Measurements from ENCODE around the gene CAPN5. TPM values are rescaled to one million over a fixed set of nuclear protein-coding genes. Genes with fewer than 3 reads are reported as not detected.

The CAPN5 gene
- total and polyA plus RNA-seq, 2 experiments from 2014 or later, result 10.2 to 32.2 TPM

GRCh38 chr11:77040401-77040777 is 26.4 kb upstream of the CAPN5 start (continued):
- TF ChIP-seq EZH2phosphoT487 (IDR thresholded peaks at IDR 0.05; ENCODE audit: unreplicated experiment), result no peak

GRCh38 chr11:77040889-77041288 is 25.9 kb upstream of the CAPN5 start:
- no peak for DNase-seq (ENCODE audit: low spot score)
- Mint-ChIP-seq H3K36me3 (ENCODE audit: low read depth) (peaks cover 8% of the 10 kb centered on the region), H3K27ac (no peak overlapping the region), H3K9me3 (peaks cover 24% of the 10 kb centered on the region), H3K27me3 (ENCODE audit: insufficient read depth, low read depth, poor library complexity) (peaks cover 52% of the 10 kb centered on the region), H3K4me3 (no peak overlapping the region; the same call in 2 of the 3 replicates), H3K4me1 (peaks cover 6% of the 10 kb centered on the region; the same call in 2 of the 3 replicates)
- Histone ChIP-seq H3K4me1 (ENCODE audit: insufficient read depth) (0 out of 2 replicates have a peak, but pooled peaks cover 3% of the 10 kb centered on the region), H3K4me2 (no peak overlapping the region), H3F3A (replicated peaks; ENCODE audit: low read depth) (no peaks in the 10 kb centered on the region), H3K79me2 (replicated peaks; ENCODE audit: insufficient read depth) (no peaks in the 10 kb centered on the region), H2AFZ (no peak overlapping the region), H3K27ac (ENCODE audit: low read depth) (no peak overlapping the region), H4K20me1 (replicated peaks; ENCODE audit: insufficient read depth) (no peaks in the 10 kb centered on the region; the same call in 1 of the 2 replicates), H3K27me3 (ENCODE audit: insufficient read depth) (peaks cover 41% of the 10 kb centered on the region), H3K4me3 (no peak overlapping the region), H3K9me2 (ENCODE audit: insufficient read depth) (no peaks in the 10 kb centered on the region), H3K36me3 (ENCODE audit: insufficient read depth) (no peaks in the 10 kb centered on the region)
- TF ChIP-seq CTCF (conservative IDR thresholded peaks at IDR 0.05; ENCODE audit: low read depth in 2 of 2) (peak in 1 of 2 experiments; percentile 35; a peak in 2 of 4 replicates), JUNB (IDR thresholded peaks at IDR 0.05; ENCODE audit: unreplicated experiment) (no peak)
- ATAC-seq, result no peak

GRCh38 chr11:77042111-77042726 is 24.6 kb upstream of the CAPN5 start:
- Histone ChIP-seq H2AFZ (no peak overlapping the region), H4K20me1 (replicated peaks; ENCODE audit: insufficient read depth) (no peaks in the 10 kb centered on the region; the same call in 1 of the 2 replicates), H3K36me3 (ENCODE audit: insufficient read depth) (no peaks in the 10 kb centered on the region), H3K79me2 (replicated peaks; ENCODE audit: insufficient read depth) (no peaks in the 10 kb centered on the region), H3F3A (replicated peaks; ENCODE audit: low read depth) (no peaks in the 10 kb centered on the region), H3K4me1 (ENCODE audit: insufficient read depth) (0 out of 2 replicates have a peak, but pooled peaks cover 5% of the 10 kb centered on the region), H3K27ac (ENCODE audit: low read depth) (no peak overlapping the region), H3K9me2 (ENCODE audit: insufficient read depth) (no peaks in the 10 kb centered on the region), H3K4me2 (no peak overlapping the region), H3K27me3 (ENCODE audit: insufficient read depth) (peaks cover 41% of the 10 kb centered on the region), H3K4me3 (no peak overlapping the region)
- TF ChIP-seq STAT1 (IDR thresholded peaks at IDR 0.05; ENCODE audit: unreplicated experiment) (no peak), EZH2phosphoT487 (IDR thresholded peaks at IDR 0.05; ENCODE audit: unreplicated experiment) (no peak), JUNB (IDR thresholded peaks at IDR 0.05; ENCODE audit: unreplicated experiment) (no peak), ZNF462 (CRISPR knock-in tag; IDR thresholded peaks at IDR 0.05) (no peak), EZH2 (IDR thresholded peaks at IDR 0.05; ENCODE audit: low read depth, unreplicated experiment) (no peak)
- H3K36me3 Mint-ChIP-seq (ENCODE audit: low read depth), result peaks cover 8% of the 10 kb centered on the region
- DNase-seq (ENCODE audit: low spot score) (no peak), ATAC-seq (no peak)
- H3K4me1 Mint-ChIP-seq, result peaks cover 9% of the 10 kb centered on the region
- no peak overlapping the region for H3K27ac Mint-ChIP-seq
- peaks cover 21% of the 10 kb centered on the region for H3K9me3 Mint-ChIP-seq
- no peak overlapping the region for H3K4me3 Mint-ChIP-seq
- peaks cover 55% of the 10 kb centered on the region for H3K27me3 Mint-ChIP-seq (ENCODE audit: insufficient read depth, low read depth, poor library complexity)

Measured in GM23338 (cell line).